Bone marrow (tissue), 2 donors: ENCODE data around the gene TIMM22.
"Not testable (repeated sequence)": the region's sequence is repeated elsewhere in the genome, so short reads cannot be mapped to it uniquely, and the experiment has no call there.

Experiments used
- DNase-seq, 2 donors: peaks; one replicate each; lab custom pipeline; 2025; lab: John Stamatoyannopoulos, UW

TIMM22 gene

DNA sequence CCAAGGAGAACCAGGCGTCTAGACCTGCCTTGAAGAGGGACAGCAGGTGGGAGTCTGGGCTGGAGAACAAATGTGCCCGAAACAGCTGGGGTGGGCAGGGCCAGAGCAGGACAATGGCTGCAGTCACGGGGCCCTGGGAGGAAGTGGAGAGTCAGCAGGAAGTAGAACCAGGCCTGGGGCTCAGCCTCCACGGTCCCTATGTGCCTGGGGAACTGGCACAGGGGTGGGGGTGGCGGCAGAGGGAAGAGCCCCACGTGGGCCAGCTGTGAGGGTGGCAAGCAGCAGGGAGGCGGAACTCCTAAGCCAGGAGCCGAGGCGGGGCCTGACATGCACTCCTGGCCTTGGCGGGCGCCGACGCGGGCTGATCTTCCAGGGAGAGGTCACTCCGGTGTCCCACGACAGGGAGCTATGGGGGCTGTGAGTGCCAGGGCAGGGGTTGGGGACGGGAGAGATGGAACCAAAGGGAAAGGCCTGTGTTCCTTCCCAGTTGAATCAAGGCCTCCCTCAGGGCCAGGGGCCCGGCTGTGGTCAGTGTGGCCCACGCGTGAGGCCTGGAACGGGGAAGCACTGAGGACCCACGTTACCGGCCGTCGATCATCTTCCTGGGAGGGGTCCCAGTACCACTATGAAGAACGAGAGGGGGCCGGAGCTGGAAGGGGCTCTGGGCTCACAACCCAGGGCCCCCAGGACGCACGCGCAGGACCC lies 42.7 kb downstream of the TIMM22 start:
- peak in 1 of 2 donors; percentile 15 for DNase-seq

DNA sequence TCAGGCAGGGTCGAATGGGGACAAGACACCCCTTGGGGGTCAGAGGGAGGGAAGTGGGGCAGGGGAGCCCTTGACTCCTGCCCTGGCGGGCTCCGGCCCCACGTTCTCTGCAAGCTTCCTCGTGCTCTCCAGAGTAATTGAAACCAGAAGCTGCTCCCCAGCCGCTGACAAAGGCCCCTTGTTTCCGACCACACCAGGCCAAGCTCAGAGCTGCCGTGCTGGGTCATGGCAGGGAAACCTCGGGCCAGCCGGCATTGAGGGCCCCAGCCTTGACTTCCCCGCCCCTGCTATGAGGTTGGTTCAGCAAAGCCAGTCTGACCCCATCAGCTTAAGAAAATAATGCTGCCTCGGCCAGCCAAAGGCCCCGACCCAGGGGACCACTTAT lies 43.3 kb downstream of the TIMM22 start:
- no peak for DNase-seq

DNA sequence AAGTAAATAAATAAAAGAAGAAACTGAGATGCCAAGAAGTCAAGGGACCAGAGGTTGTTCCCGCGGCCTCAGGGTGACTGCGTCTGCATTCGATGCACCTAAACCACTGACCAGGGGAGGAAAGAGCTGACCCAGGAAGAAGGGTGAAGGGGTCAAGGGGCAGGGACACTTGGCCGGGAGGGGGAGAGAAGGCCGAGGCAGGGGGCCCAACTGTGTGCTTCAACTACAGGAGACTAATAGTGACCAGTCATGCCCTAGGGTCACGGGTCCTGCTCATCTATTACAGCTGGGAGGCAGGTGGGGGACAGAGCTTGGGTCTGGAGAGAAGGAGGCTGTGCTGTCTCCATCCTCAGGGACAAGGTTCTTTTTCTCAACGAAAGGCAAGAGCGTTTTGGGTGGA lies 44.8 kb downstream of the TIMM22 start:
- no peak for DNase-seq

DNA sequence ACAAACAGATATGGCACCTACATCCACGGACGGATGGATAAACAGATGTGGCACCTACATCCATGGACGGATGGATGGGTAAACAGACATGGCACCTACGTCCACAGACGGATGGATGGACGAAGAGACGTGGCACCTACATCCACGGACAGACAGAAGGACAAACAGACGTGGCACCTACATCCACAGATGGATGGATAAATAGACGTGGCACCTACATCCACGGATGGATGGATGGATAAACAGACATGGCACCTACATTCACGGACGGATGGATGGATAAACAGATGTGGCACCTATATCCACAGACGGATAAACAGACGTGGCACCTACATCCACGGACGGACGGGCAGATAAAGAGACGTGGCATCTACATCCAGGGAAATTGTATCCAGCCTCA lies 45.6 kb downstream of the TIMM22 start:
- no peak for DNase-seq

DNA sequence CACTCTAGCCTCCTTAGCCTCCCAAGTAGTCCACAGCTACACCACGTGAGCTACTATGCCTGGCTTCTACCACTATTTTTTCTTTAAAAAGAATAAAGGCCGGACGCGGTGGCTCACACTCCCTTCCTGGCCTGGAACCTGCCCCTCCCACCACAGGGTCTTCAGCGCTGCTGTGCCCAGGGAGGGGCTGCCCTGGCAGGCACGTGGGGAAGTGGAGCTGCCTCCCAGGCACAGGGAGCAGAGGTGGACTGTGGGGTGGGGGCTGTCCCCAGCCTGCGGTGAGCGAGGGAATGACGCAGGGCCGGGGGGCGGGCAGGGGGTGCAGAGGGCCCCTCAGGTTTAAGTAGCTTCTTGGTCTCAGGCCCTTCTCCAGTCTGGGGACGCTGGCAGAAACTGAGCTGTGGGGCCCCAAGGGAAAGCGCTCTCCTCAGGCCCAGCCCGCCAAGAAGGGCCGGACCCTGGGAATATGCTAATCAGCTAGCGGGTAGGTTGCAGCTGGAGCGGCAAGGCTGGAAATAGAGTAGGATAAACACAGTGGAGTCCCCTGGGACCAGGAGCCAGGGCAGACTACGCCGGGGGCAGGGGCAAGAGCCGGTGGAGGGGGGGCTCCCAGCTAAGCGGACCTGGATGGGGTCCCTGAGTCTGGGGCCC lies 46.8 kb downstream of the TIMM22 start:
- no peak for DNase-seq

DNA sequence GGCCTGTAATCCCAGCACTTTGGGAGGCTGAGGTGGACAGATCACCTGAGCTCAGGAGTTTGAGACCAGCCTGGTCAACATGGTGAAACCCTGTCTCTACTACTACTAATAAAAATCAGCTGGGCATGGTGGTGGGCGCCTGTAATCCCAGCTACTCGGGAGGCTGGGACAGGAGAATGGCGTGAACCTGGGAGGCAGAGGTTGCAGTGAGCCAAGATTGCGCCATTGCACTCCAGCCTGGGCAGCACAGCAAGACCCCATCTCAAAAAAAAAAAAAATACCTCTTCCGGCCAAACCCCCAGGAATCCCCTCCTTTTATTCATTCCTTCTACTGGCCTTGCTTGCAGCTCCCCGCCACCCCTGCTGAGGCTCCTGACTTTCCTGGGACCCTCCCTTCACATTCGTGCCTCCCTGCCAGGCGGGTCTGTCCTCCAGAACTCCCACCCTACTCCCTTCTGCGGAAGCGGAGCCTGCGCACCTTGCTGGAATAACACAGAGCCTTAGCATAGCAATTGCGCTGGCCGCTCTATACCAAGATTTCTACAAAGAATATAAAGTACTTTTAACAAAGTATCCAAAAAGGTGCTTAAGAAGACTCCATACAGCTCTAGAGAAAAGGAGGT lies 47.6 kb downstream of the TIMM22 start:
- not testable (repeated sequence) for DNase-seq

DNA sequence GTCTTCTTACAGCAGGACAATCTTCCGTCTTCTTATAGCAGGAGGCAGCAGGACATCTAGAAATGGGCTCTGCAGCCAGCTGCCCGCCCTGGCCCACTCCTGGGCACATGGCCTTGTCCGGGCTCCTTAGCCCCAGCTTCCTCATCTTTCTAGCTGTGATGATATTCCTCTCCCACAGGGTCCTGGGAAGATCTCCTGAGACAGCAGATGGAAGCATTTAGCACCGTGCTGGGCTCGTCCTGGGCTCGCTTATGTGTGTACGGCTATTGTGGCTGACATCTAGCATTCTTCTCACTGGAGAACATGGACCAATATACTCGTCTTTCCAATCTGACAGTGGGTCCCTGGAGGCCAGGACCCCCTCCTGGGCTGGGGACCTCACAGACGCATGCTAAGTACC lies 48.5 kb downstream of the TIMM22 start:
- DNase-seq: no peak

DNA sequence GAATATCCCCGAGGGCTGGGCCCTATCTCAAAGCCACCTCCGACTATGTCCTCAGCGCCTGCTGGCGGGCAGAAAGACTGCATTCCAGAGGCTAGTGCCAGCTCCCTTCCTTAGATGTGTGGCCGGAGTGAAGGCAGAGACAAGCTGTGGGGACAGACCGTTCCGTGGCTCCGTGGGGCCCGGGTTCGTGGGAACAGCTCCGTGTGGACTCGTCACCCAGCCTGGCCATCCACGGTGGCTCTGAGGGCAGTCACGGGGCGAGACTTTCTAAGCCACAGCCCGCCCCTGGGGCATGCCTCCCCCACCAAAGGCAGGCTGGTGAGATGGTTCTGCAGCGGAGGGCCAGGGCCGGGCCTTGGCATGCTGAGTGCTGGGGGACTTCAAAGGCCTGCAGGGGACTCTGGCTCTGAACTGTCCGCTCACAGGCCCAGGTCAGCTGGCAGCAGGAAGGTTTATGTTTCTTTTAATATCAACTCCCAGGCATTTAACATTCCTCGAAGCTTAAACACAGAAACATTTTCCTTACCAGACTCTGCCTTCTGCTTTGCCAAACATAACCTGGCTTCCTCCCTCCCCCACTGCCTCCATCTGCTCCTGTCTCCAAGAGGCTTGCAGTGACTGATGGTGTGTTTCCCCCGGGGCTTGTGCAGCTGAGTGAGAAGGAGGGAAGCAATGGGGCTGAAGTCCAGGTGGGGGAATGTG lies 50.4 kb downstream of the TIMM22 start:
- no peak for DNase-seq

DNA sequence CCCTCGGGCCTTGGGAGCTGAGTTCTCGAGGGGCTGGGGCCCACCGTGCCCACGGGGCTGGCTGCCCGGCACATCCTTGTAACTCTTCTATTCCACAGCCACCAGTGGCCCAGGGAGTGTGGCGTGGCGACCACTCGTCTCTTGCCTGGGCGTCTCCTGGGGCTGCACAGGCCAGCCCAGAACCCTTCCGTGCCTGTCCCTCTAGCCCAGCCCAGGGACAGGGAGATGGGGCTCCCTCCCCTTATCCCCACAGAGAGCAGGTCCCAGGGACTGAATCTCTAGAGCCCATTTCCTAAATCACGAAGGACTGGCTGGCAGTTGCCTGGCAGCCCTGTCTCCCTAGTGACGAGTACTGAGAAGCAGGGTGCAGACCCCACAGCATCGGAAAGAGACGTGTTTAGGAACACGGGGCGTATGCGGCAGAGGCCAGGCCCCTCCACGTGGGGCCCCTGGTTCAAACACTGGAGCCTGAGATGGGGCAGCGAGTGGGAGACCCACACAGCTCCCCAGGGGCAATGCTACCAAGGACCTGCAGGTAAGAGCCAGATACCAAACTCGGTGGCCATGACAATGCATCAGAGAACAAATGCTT lies 51.0 kb downstream of the TIMM22 start:
- DNase-seq: no peak

DNA sequence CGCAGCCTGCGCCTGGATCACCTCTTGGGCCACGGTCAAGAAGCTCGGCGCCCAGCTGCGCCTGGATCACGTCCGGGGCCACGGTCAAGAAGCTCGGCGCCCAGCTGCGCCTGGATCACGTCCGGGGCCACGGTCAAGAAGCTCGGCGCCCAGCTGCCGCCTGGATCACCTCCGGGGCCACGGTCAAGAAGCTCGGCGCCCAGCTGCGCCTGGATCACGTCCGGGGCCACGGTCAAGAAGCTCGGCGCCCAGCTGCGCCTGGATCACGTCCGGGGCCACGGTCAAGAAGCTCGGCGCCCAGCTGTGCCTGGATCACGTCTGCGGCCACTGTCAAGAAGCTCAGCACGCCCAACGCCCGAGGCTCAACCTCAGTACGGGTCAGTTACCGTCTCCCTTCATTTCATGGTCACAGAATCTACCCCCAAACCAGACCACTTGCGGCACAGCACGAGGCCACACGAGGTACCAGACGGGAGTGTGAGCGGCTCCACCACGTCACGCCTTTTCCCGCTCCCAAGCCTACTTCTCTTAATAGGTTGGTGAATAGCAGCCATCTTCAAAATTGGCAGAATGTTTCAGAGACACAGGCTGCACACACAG lies 51.7 kb downstream of the TIMM22 start:
- DNase-seq: not testable (repeated sequence)

DNA sequence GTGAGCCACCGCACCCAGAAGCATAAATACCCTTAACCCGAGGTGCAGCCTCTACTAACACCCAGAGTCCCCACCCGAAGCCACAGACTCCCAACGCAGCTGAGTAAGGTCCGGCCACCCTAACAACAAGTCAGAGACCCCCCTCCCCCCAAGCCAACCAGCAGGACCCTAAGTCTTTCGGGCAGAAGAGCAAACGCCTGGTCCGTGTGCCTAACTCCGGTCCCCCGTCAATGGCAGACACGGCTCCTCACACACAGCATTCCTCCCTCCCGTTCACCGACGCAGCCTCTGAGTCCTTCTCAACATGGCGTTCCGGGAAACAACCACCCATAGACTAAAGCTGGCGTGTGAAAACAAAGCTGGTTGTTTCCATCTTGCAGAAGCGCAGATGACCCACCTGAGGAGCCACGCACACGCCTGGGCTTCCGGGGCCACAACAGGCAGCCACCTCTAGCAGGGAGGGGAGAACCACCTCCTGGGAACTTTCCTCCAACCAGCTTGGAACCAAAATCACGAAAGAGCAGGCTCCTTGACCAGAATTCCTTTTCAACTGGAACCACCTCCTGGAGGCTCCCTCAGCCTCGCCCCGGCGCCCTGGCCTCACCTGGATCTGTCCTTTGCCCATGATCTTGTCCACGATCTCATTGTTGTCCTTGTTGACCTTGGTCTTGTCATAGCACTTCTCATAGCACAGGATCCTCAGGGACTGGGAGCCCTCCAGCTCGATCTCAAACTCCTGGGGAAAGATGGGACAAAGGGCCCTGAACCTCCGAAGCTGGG lies 52.7 kb downstream of the TIMM22 start:
- no peak for DNase-seq

DNA sequence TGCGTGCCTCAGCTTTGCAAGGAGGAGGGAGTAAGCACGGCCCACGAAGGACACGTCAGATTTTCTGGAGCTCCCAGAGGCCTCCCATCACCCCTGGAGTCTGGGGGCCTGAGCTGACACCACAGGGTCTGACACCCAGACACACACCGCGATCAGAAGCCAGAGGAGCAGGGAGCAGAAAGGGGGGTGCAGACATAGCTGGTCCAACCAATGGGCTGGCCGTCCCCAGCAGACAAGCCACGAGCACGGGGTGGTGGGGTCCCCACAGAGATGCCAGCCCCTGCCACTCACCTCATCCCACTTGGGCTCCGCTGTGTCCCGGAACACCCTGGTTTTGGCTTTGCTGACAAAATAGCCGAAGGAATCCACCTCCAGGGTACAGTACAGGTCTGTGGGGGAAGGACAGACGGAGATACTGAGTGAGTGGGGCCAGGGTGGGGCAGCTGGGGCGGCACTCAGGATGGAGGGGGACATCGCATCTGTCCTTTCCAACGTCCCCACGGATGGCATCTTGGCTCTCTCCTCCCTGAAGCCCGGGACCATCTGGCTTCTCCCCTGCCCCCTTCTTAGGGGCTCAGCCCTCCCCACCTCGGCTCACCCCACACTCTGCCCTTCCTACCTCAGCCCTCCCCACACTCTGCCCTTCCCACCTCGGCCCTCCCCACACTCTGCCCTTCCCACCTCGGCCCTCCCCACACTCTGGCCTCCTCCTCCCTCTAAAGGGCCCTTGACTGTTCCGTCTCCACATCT lies 53.5 kb downstream of the TIMM22 start:
- DNase-seq: no peak

DNA sequence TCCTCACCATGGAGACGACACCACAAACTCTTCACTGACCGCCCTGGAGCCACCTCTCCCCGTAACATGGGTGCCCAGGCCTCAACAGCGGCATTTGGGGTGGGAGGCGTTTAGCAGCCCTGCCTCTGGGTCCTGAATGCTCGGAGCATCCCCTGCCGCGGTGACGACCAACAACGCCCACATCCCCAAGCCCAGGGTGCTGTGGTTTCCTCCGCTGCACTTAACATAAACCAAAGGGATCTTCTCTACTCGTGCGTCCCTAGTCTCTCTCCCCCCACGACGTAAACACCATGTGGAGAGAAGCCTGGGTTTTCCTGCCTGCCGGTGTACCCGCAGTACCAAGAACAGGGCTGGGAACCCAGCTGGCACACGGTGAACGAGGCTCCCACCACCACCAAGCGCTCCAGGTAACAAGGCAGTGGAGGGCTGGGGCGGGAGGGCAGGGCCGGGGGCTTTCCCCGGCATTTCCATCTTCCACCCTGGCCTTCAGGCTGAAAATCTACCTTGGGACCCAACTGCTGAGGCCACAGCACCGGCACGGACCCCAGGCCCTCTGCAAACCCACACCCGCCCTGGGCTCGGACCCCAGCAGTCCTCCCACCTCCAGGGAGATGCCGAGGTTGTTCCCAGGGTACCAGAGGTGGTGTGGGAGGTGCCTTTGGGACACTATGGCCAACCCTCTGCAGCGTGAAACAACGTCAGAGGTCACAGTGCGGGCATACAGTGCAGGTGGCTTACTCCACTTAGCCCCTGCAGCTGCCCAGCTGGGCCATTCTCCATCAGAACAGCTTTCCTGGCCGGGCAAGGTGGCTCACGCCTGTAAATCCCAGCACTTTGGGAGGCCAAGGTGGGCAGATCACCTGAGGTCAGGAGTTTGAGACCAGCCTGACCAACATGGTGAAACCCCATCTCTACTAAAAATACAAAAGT lies 54.3 kb downstream of the TIMM22 start:
- DNase-seq: no peak
